GM23338 (cell line): ENCODE measurements around the gene HIVEP2. TPM values are rescaled to one million over a fixed set of nuclear protein-coding genes. Genes with fewer than 3 reads are reported as not detected.

Experiments
- ATAC-seq: fragments of 200-7000 bp; cut with Tn5 transposase; 3 replicates; pipeline ENCODE4 v1.9.1; 2020
- DNase-seq: peaks from one replicate; pipeline ENCODE4 v3.0.0-alpha.2; 2015; ENCODE audit warnings: low spot score
- H2AFZ ChIP-seq: fragments of 200-600 bp; sonication (generic); 2 replicates; pipeline ENCODE4 v1.8.0; 2016; ENCODE audit warnings: antibody characterized with exemption, mild to moderate bottlenecking, moderate library complexity
- H3F3A ChIP-seq: fragments of 200-600 bp; sonication (generic); replicated peaks from 2 replicates; pipeline ENCODE4 v1.8.0; 2017; ENCODE audit warnings: antibody characterized with exemption, mixed run types, low read depth
- H3K27ac ChIP-seq: fragments of 200-600 bp; sonication (generic); 2 replicates; pipeline ENCODE4 v1.6.1; 2016; ENCODE audit warnings: low read depth
- H3K27me3 ChIP-seq: fragments of 200-600 bp; sonication (generic); 2 replicates; pipeline ENCODE4 v1.8.0; 2016; ENCODE audit warnings: mild to moderate bottlenecking, mixed run types, moderate library complexity; ENCODE audit not compliant: insufficient read depth
- H3K36me3 ChIP-seq: fragments of 200-600 bp; sonication (generic); 2 replicates; pipeline ENCODE4 v1.8.0; 2016; ENCODE audit warnings: mild to moderate bottlenecking; ENCODE audit not compliant: insufficient read depth
- H3K4me1 ChIP-seq: fragments of 200-600 bp; sonication (generic); 2 replicates; pipeline ENCODE4 v1.8.0; 2016; ENCODE audit warnings: mild to moderate bottlenecking, moderate library complexity; ENCODE audit not compliant: insufficient read depth
- H3K4me2 ChIP-seq: fragments of 200-600 bp; sonication (generic); 2 replicates; pipeline ENCODE4 v1.7.1; 2017; ENCODE audit warnings: mixed run types
- H3K4me3 ChIP-seq: fragments of 200-600 bp; sonication (generic); 2 replicates; pipeline ENCODE4 v1.6.1; 2016; ENCODE audit warnings: mixed run types
- H3K79me2 ChIP-seq: fragments of 200-600 bp; sonication (generic); replicated peaks from 2 replicates; pipeline ENCODE4 v1.8.0; 2017; ENCODE audit warnings: mild to moderate bottlenecking; ENCODE audit not compliant: insufficient read depth
- H3K9me2 ChIP-seq: fragments of 200-600 bp; sonication (generic); 2 replicates; pipeline ENCODE4 v1.8.0; 2017; ENCODE audit not compliant: insufficient read depth
- H4K20me1 ChIP-seq: fragments of 200-600 bp; sonication (generic); replicated peaks from 2 replicates; pipeline ENCODE4 v1.8.0; 2017; ENCODE audit warnings: mild to moderate bottlenecking; ENCODE audit not compliant: insufficient read depth
- H3K27ac Mint-ChIP-seq: 2 replicates; pipeline ENCODE4 v1.8.0; 2020; ENCODE audit warnings: inconsistent platforms, mild to moderate bottlenecking, moderate library complexity, mixed read lengths
- H3K27me3 Mint-ChIP-seq: 3 replicates; pipeline ENCODE4 v1.8.0; 2022; ENCODE audit warnings: low read depth, mild to moderate bottlenecking, moderate library complexity, mixed read lengths, inconsistent platforms; ENCODE audit not compliant: insufficient read depth, poor library complexity
- H3K36me3 Mint-ChIP-seq: 3 replicates; pipeline ENCODE4 v1.8.0; 2021; ENCODE audit warnings: low read depth, mild to moderate bottlenecking, inconsistent platforms, moderate library complexity, mixed read lengths
- H3K4me1 Mint-ChIP-seq: 3 replicates; pipeline ENCODE4 v1.8.0; 2020; ENCODE audit warnings: mild to moderate bottlenecking, inconsistent platforms, mixed read lengths
- H3K4me3 Mint-ChIP-seq: 3 replicates; pipeline ENCODE4 v1.8.0; 2021; ENCODE audit warnings: moderate library complexity, mild to moderate bottlenecking, inconsistent platforms, mixed read lengths
- H3K9me3 Mint-ChIP-seq: 3 replicates; pipeline ENCODE4 v1.8.0; 2020; ENCODE audit warnings: moderate library complexity, mild to moderate bottlenecking, inconsistent platforms, mixed read lengths
- CREB1 ChIP-seq: fragments of 250-450 bp; sonication (Bioruptor Pico); IDR thresholded peaks from 2 replicates; pipeline ENCODE4 v1.5.0; 2020; ENCODE audit warnings: low read depth, mild to moderate bottlenecking, moderate library complexity
- ETS1 ChIP-seq: IDR thresholded peaks from 2 replicates; pipeline ENCODE4 v1.6.1; 2016; ENCODE audit warnings: antibody characterized with exemption
- EZH2 ChIP-seq: fragments of 200-600 bp; sonication (generic); IDR thresholded peaks from one replicate; pipeline ENCODE4 v1.8.0; 2017; ENCODE audit warnings: antibody characterized with exemption, mild to moderate bottlenecking, low read depth; ENCODE audit not compliant: unreplicated experiment
- EZH2phosphoT487 ChIP-seq: fragments of 200-600 bp; sonication (generic); IDR thresholded peaks from one replicate; pipeline ENCODE4 v1.8.1; 2018; ENCODE audit warnings: antibody characterized with exemption; ENCODE audit not compliant: unreplicated experiment
- JUNB ChIP-seq: IDR thresholded peaks from one replicate; pipeline ENCODE4 v1.6.1; 2016; ENCODE audit warnings: antibody characterized with exemption; ENCODE audit not compliant: unreplicated experiment
- NANOG ChIP-seq: IDR thresholded peaks from 2 replicates; pipeline ENCODE4 v1.6.1; 2016; ENCODE audit warnings: antibody characterized with exemption, borderline replicate concordance
- POLR2AphosphoS5 ChIP-seq: IDR thresholded peaks from 2 replicates; pipeline ENCODE4 v1.6.1; 2016; ENCODE audit warnings: antibody characterized with exemption, low read depth
- STAT1 ChIP-seq: IDR thresholded peaks from one replicate; pipeline ENCODE4 v1.6.1; 2016; ENCODE audit warnings: antibody characterized with exemption; ENCODE audit not compliant: unreplicated experiment
- ZNF114 ChIP-seq: fragments of 250-450 bp; sonication (Bioruptor Pico); IDR thresholded peaks from 2 replicates; pipeline ENCODE4 v1.5.0; 2020; ENCODE audit warnings: mild to moderate bottlenecking, moderate library complexity
- ZNF331 ChIP-seq: fragments of 250-450 bp; sonication (Bioruptor Pico); IDR thresholded peaks from 2 replicates; pipeline ENCODE4 v1.5.0; 2020; ENCODE audit warnings: low read depth, mild to moderate bottlenecking, moderate library complexity
- polyA plus RNA-seq: library from polyadenylated mRNA; unstranded; fragments of >200 nt; fragmentation: Nextera tagmentation; extraction: Ambion mirVana; gene quantifications from 2 replicates; pipeline ENCODE4 v1.2.1, GENCODE V29; 2016
- total RNA-seq: library from RNA; depleted of rRNA; stranded (reverse); fragments of >200 nt; shearing (Covaris generic); gene quantifications from 2 replicates; pipeline ENCODE4 v1.2.3, GENCODE V29; 2014
- TF ChIP-seq, protein P1 (sequence below), 2 experiments: fragments of 200-600 bp in 1 of 2; sonication (generic) in 1 of 2; conservative IDR thresholded peaks; 2 replicates each; pipeline versions ENCODE4 v1.5.1 to v1.6.1; 2016 to 2017; ENCODE audit warnings: antibody characterized with exemption in 2 of 2, low read depth in 2 of 2, mild to moderate bottlenecking in 2 of 2, moderate library complexity in 1 of 2

The HIVEP2 gene
- total and polyA plus RNA-seq, 2 experiments from 2014 or later, result 1.5 to 7.4 TPM

GRCh38 chr6:142713959-142714358 is 231.0 kb downstream of the HIVEP2 start (continued):
- TF ChIP-seq CREB1 (CRISPR knock-in tag), result no peak
- no peak for TF ChIP-seq POLR2AphosphoS5
- TF ChIP-seq EZH2, result no peak
- TF ChIP-seq ETS1, result no peak
- no peak for TF ChIP-seq ZNF114 (CRISPR knock-in tag)

DNA sequence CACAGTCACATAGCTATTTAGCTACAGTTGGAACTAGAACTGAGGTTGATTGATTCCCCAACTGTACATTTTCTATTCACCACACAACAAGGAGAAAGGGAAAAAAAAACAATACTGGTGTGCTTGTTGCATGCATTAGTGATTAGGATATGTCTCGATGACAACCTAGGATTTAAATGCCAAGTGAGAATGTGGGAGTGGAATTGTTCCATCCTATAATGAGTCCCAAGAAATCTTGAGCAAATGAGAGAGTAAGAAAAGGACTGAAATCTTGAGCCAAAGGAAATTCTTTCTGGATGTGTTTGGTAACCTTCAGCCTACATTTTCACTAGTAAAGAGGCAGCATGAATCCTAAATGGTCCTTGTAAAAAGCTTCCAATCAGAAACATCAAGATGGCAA is 232.7 kb downstream of the HIVEP2 start:
- DNase-seq, result no peak
- Mint-ChIP-seq H3K4me3 (no peak overlapping the region), H3K9me3 (no peaks in the 10 kb centered on the region), H3K36me3 (no peaks in the 10 kb centered on the region), H3K4me1 (peaks cover 13% of the 10 kb centered on the region), H3K27me3 (no peaks in the 10 kb centered on the region), H3K27ac (no peak overlapping the region)
- H3K4me1 ChIP-seq, result peaks cover 11% of the 10 kb centered on the region
- H3K36me3 ChIP-seq, result no peaks in the 10 kb centered on the region
- H3K9me2 ChIP-seq, result peaks cover 20% of the 10 kb centered on the region
- H3K27me3 ChIP-seq, result no peaks in the 10 kb centered on the region
- H3F3A ChIP-seq, result 0 out of 2 replicates have a peak, but pooled peaks cover 4% of the 10 kb centered on the region
- no peaks in the 10 kb centered on the region for H4K20me1 ChIP-seq
- ATAC-seq, result no peak
- H3K79me2 ChIP-seq, result no peaks in the 10 kb centered on the region
- H3K4me2 ChIP-seq, result no peak overlapping the region
- no peak overlapping the region for H2AFZ ChIP-seq
- no peak overlapping the region for H3K27ac ChIP-seq
- no peak for TF ChIP-seq ETS1
- no peak for TF ChIP-seq ZNF114 (CRISPR knock-in tag)
- no peak for TF ChIP-seq EZH2phosphoT487
- TF ChIP-seq ZNF331, result no peak
- TF ChIP-seq JUNB, result no peak
- no peak for TF ChIP-seq NANOG
- TF ChIP-seq STAT1, result no peak
- TF ChIP-seq, protein P1, sequence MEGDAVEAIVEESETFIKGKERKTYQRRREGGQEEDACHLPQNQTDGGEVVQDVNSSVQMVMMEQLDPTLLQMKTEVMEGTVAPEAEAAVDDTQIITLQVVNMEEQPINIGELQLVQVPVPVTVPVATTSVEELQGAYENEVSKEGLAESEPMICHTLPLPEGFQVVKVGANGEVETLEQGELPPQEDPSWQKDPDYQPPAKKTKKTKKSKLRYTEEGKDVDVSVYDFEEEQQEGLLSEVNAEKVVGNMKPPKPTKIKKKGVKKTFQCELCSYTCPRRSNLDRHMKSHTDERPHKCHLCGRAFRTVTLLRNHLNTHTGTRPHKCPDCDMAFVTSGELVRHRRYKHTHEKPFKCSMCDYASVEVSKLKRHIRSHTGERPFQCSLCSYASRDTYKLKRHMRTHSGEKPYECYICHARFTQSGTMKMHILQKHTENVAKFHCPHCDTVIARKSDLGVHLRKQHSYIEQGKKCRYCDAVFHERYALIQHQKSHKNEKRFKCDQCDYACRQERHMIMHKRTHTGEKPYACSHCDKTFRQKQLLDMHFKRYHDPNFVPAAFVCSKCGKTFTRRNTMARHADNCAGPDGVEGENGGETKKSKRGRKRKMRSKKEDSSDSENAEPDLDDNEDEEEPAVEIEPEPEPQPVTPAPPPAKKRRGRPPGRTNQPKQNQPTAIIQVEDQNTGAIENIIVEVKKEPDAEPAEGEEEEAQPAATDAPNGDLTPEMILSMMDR (conservative IDR thresholded peaks at IDR 0.05; ENCODE audit: low read depth in 2 of 2), result no peak
- no peak for TF ChIP-seq POLR2AphosphoS5
- H3K4me3 ChIP-seq, result no peak overlapping the region
